ENCODE measurements around the gene PRSS57. TPM values are rescaled to one million over a fixed set of nuclear protein-coding genes. Genes with fewer than 3 reads are reported as not detected.

Gene PRSS57
- total RNA-seq, 1 experiment from 2014 or later, result not detected

- no peak for TF ChIP-seq CTCF (IDR thresholded peaks at IDR 0.05; ENCODE audit: unreplicated experiment)
- ChIA-PET POLR2A (interaction anchor here (0.7 to 1.8 kb wide), 4 partner anchors 59 to 359 kb away, joined by 3 to 7 read pairs (median 4); partner anchors contain the start of gene RNF126), CTCF (interaction anchor here (0.6 to 1.9 kb wide), 11 partner anchors 17 to 71 kb away, joined by 3 to 7 read pairs (median 4); partner anchors contain the start of gene RNF126)
- Mint-ChIP-seq H3K9me3 (ENCODE audit: unreplicated experiment) (no peaks in the 10 kb centered on the region), H3K27me3 (ENCODE audit: insufficient read depth, unreplicated experiment) (no peaks in the 10 kb centered on the region), H3K27ac (ENCODE audit: low read depth, unreplicated experiment) (no peak overlapping the region), H3K36me3 (ENCODE audit: insufficient read depth, unreplicated experiment) (no peaks in the 10 kb centered on the region), H3K4me3 (ENCODE audit: unreplicated experiment) (no peak overlapping the region), H3K4me1 (ENCODE audit: insufficient read depth, unreplicated experiment) (peaks cover 5% of the 10 kb centered on the region)
- BruUV-seq (replicated peaks), result no TSS peak
- intact Hi-C loops (cut with micrococcal nuclease), result loop anchor here (1.0 to 5.0 kb wide), 2 partner anchors 69 to 147 kb away; partner anchors contain the start of gene HCN2
- no peak for DNase-seq (ENCODE audit: unreplicated experiment)
These were observed 39.5 kb upstream of the PRSS57 start for GRCh38 chr19:734716-735115.

DNA sequence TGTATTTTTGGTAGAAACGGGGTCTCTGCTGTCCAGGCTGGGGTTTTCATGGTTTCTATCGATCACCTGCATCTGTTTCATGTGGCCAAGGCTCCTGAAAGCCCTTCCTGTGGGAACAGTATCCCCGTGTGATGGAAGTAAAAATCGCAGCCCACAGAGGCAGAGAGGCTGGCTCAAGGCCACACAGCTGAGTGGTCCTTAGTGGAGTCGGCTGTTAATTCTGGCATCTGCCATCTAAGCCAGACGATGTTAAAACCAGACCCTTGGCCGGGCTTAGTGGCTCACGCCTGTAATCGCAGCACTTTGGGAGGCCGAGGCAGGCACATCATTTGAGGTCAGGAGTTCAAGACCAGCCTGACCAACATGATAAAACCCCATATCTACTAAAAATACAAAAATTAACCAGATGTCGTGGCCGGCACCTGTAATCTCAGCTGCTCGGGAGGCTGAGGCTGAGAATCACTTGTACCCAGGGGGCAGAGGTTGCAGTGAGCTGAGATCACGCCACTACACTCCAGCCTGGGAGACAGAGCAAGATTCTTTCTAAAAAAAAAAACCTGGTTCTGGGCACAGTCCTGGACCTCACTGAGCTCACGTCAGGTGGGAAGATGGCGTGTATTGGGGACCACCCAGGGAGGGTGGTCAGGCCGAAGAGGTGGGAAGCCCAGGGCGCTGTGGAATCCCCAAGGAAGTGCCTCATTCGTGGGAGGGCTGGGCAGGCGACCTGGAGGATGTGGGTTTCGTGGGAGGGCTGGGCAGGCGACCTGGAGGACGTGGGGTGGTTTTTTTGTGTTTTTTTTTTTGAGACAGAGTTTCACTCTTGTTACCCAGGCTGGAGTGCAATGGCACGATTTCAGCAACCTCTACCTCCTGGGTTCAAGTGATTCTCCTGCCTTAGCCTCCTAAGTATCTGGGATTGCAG is 37.2 kb upstream of the PRSS57 start:
- Mint-ChIP-seq H3K4me1 (ENCODE audit: insufficient read depth, unreplicated experiment) (peaks cover 5% of the 10 kb centered on the region), H3K27me3 (ENCODE audit: insufficient read depth, unreplicated experiment) (no peaks in the 10 kb centered on the region), H3K9me3 (ENCODE audit: unreplicated experiment) (no peaks in the 10 kb centered on the region), H3K4me3 (ENCODE audit: unreplicated experiment) (no peak overlapping the region), H3K36me3 (ENCODE audit: insufficient read depth, unreplicated experiment) (no peaks in the 10 kb centered on the region), H3K27ac (ENCODE audit: low read depth, unreplicated experiment) (no peak overlapping the region)
- no peak for DNase-seq (ENCODE audit: unreplicated experiment)
- ChIA-PET POLR2A (interaction anchor here (1.7 kb wide), 1 partner anchor 56 kb away, joined by 3 read pairs; the partner anchor contains the start of gene FSTL3), CTCF (interaction anchor here (0.6 to 1.1 kb wide), 2 partner anchors 64 to 65 kb away, joined by 3 read pairs; no protein-coding TSS in a partner anchor)
- BruUV-seq (replicated peaks), result no TSS peak
- intact Hi-C loops (cut with micrococcal nuclease), result loop anchor here (5.0 kb wide), 1 partner anchor 145 kb away; the partner anchor contains the start of gene HCN2
- TF ChIP-seq CTCF (IDR thresholded peaks at IDR 0.05; ENCODE audit: unreplicated experiment), result no peak

- ChIA-PET CTCF (interaction anchor here (0.6 to 0.7 kb wide), 3 partner anchors 91 to 251 kb away, joined by 3 to 7 read pairs (median 3); no protein-coding TSS in a partner anchor), POLR2A (no interaction called here)
- H3K27ac Mint-ChIP-seq (ENCODE audit: low read depth, unreplicated experiment), result no peak overlapping the region
- intact Hi-C loops (cut with micrococcal nuclease), result loop anchor here (5.0 kb wide), 1 partner anchor 144 kb away; the partner anchor contains the start of gene HCN2
- BruUV-seq (replicated peaks), result no TSS peak
- TF ChIP-seq CTCF (IDR thresholded peaks at IDR 0.05; ENCODE audit: unreplicated experiment), result no peak
- H3K4me3 Mint-ChIP-seq (ENCODE audit: unreplicated experiment), result no peak overlapping the region
- no peaks in the 10 kb centered on the region for H3K36me3 Mint-ChIP-seq (ENCODE audit: insufficient read depth, unreplicated experiment)
- no peak for DNase-seq (ENCODE audit: unreplicated experiment)
- peaks cover 5% of the 10 kb centered on the region for H3K4me1 Mint-ChIP-seq (ENCODE audit: insufficient read depth, unreplicated experiment)
- H3K27me3 Mint-ChIP-seq (ENCODE audit: insufficient read depth, unreplicated experiment), result no peaks in the 10 kb centered on the region
- no peaks in the 10 kb centered on the region for H3K9me3 Mint-ChIP-seq (ENCODE audit: unreplicated experiment)
These were observed 35.7 kb upstream of the PRSS57 start for GRCh38 chr19:731000-731399.

Data from MCF 10A (cell line).